IMR-90 (cell line): ENCODE data around the gene SERPINB1. TPM values are rescaled to one million over a fixed set of nuclear protein-coding genes. Genes with fewer than 3 reads are reported as not detected.

ENCODE experiments used
- ATAC-seq: fragments of 200-7000 bp; cut with Tn5 transposase; 2 replicates; pipeline ENCODE4 v1.9.1; 2020; ENCODE audit warnings: low read depth, mild to moderate bottlenecking, moderate library complexity
- BruUV-seq: library from RNA; stranded (reverse); fragments of 400-500 nt; replicated peaks from 2 replicates; lab custom pipeline; 2021; lab: Mats Ljungman, UMichigan
- CTCF ChIA-PET: fragments of 300-600 bp; formaldehyde crosslinking; extraction: SDS; loops from one replicate; lab custom pipeline; 2021; ENCODE audit warnings: antibody characterized with exemption; lab: Yijun Ruan, JAX
- POLR2A ChIA-PET: fragments of 300-600 bp; sonication (Branson Sonifier 250); formaldehyde crosslinking; loops from one replicate; lab custom pipeline; 2022; ENCODE audit warnings: antibody characterized with exemption; ENCODE audit not compliant: unreplicated experiment; lab: Charles Lee
- DNase-seq: peaks from one replicate; pipeline ENCODE4 v3.0.0; 2013
- H2AFZ ChIP-seq: replicated peaks from 2 replicates; pipeline ENCODE3; 2013; ENCODE audit warnings: low read length, mild to moderate bottlenecking; ENCODE audit not compliant: poor library complexity
- H2AK5ac ChIP-seq: 2 replicates; pipeline ENCODE4 v1.6.1; 2013; ENCODE audit warnings: low read depth, low read length, inconsistent platforms
- H2AK9ac ChIP-seq: replicated peaks from 2 replicates; pipeline ENCODE3; 2013; ENCODE audit warnings: mild to moderate bottlenecking, low read depth, low read length, moderate library complexity; ENCODE audit not compliant: poor library complexity
- H2BK120ac ChIP-seq: 2 replicates; pipeline ENCODE4 v1.6.1; 2013; ENCODE audit warnings: low read depth, low read length, inconsistent platforms
- H2BK15ac ChIP-seq: 3 replicates; pipeline ENCODE4 v1.6.1; 2013; ENCODE audit warnings: low read depth, low read length, inconsistent platforms
- H2BK20ac ChIP-seq: 2 replicates; pipeline ENCODE4 v1.6.1; 2013; ENCODE audit warnings: low read depth, mild to moderate bottlenecking, inconsistent platforms, low read length, moderate library complexity
- H2BK5ac ChIP-seq: 2 replicates; pipeline ENCODE4 v1.6.1; 2013; ENCODE audit warnings: mild to moderate bottlenecking, low read depth, low read length, inconsistent platforms; ENCODE audit not compliant: poor library complexity, severe bottlenecking
- H3K14ac ChIP-seq: replicated peaks from 2 replicates; pipeline ENCODE4 v1.6.1; 2013; ENCODE audit warnings: low read depth, low read length, inconsistent platforms
- H3K18ac ChIP-seq: 2 replicates; pipeline ENCODE4 v1.6.1; 2013; ENCODE audit warnings: low read depth, low read length, control low read depth
- H3K23ac ChIP-seq: 2 replicates; pipeline ENCODE4 v1.6.1; 2013; ENCODE audit warnings: low read depth, low read length, inconsistent platforms
- H3K27ac ChIP-seq: 2 replicates; pipeline ENCODE4 v1.5.1; 2013; ENCODE audit warnings: mild to moderate bottlenecking, control low read depth, low read length; ENCODE audit not compliant: insufficient read depth
- H3K27me3 ChIP-seq: 2 replicates; pipeline ENCODE4 v1.6.1; 2013; ENCODE audit warnings: low read length; ENCODE audit not compliant: control insufficient read depth, insufficient read depth
- H3K36me3 ChIP-seq: 2 replicates; pipeline ENCODE4 v1.6.1; 2013; ENCODE audit warnings: low read length, mixed read lengths; ENCODE audit not compliant: control insufficient read depth, insufficient read depth
- H3K4ac ChIP-seq: 2 replicates; pipeline ENCODE4 v1.6.1; 2013; ENCODE audit warnings: low read depth, low read length, inconsistent platforms
- H3K4me1 ChIP-seq: 2 replicates; pipeline ENCODE4 v1.6.1; 2013; ENCODE audit warnings: low read length, mixed read lengths; ENCODE audit not compliant: control insufficient read depth, insufficient read depth
- H3K4me2 ChIP-seq: 2 replicates; pipeline ENCODE4 v1.6.1; 2013; ENCODE audit warnings: low read depth, mild to moderate bottlenecking, control low read depth, low read length, moderate library complexity
- H3K4me3 ChIP-seq: 2 replicates; pipeline ENCODE4 v1.5.1; 2013; ENCODE audit warnings: low read depth, mild to moderate bottlenecking, control low read depth, low read length, moderate library complexity; ENCODE audit not compliant: insufficient read depth
- H3K56ac ChIP-seq: 2 replicates; pipeline ENCODE4 v1.6.1; 2013; ENCODE audit warnings: low read length, inconsistent platforms; ENCODE audit not compliant: insufficient read depth; ENCODE audit errors: extremely low read depth
- H3K79me1 ChIP-seq, 2 experiments: 2 replicates each; pipeline ENCODE4 v1.6.1; 2013; ENCODE audit warnings: low read length in 2 of 2, inconsistent platforms in 1 of 2, low read depth in 1 of 2
- H3K9ac ChIP-seq: 2 replicates; pipeline ENCODE4 v1.6.1; 2013; ENCODE audit warnings: low read depth, low read length, control low read depth
- H3K9me1 ChIP-seq: 2 replicates; pipeline ENCODE4 v1.6.1; 2013; ENCODE audit warnings: low read length, inconsistent platforms; ENCODE audit not compliant: insufficient read depth
- H3K9me3 ChIP-seq: 2 replicates; pipeline ENCODE4 v1.6.1; 2013; ENCODE audit warnings: low read length; ENCODE audit not compliant: control insufficient read depth, insufficient read depth
- H4K20me1 ChIP-seq: 2 replicates; pipeline ENCODE4 v1.6.1; 2013; ENCODE audit warnings: low read length, inconsistent platforms; ENCODE audit not compliant: insufficient read depth
- H4K5ac ChIP-seq: 2 replicates; pipeline ENCODE4 v1.6.1; 2013; ENCODE audit warnings: mild to moderate bottlenecking, low read depth, low read length, control low read depth
- H4K8ac ChIP-seq, 2 experiments: 2 replicates each; pipeline ENCODE4 v1.6.1; 2013; ENCODE audit warnings: low read depth in 2 of 2, low read length in 2 of 2, control low read depth in 1 of 2, inconsistent platforms in 1 of 2
- H4K91ac ChIP-seq: 2 replicates; pipeline ENCODE4 v1.6.1; 2013; ENCODE audit warnings: low read depth, low read length, inconsistent platforms; ENCODE audit not compliant: insufficient read depth
- BHLHE40 ChIP-seq: fragments of 150-350 bp; IDR thresholded peaks from 2 replicates; pipeline ENCODE4 v1.6.1; 2016; ENCODE audit warnings: mild to moderate bottlenecking, low read depth, low read length
- CEBPB ChIP-seq: IDR thresholded peaks from 2 replicates; pipeline ENCODE4 v1.6.1; 2012; ENCODE audit warnings: low read depth, low read length, improper control_type of control experiment
- CHD1 ChIP-seq: IDR thresholded peaks from 2 replicates; pipeline ENCODE4 v1.6.1; 2012; ENCODE audit warnings: low read depth, low read length, improper control_type of control experiment
- FOS ChIP-seq: fragments of 150-350 bp; IDR thresholded peaks from 2 replicates; pipeline ENCODE4 v1.6.1; 2016; ENCODE audit warnings: low read depth, low read length
- MAFK ChIP-seq: IDR thresholded peaks from 2 replicates; pipeline ENCODE4 v1.6.1; 2012; ENCODE audit warnings: low read depth, low read length, improper control_type of control experiment
- MAZ ChIP-seq: IDR thresholded peaks from 2 replicates; pipeline ENCODE4 v1.6.1; 2012; ENCODE audit warnings: low read depth, mild to moderate bottlenecking, low read length, improper control_type of control experiment, moderate library complexity, borderline replicate concordance
- MXI1 ChIP-seq: IDR thresholded peaks from 2 replicates; pipeline ENCODE4 v1.6.1; 2012; ENCODE audit warnings: low read depth, mild to moderate bottlenecking, low read length, moderate library complexity, borderline replicate concordance
- NFE2L2 ChIP-seq: fragments of 150-350 bp; IDR thresholded peaks from 2 replicates; pipeline ENCODE4 v1.6.1; 2016; ENCODE audit warnings: low read depth, mild to moderate bottlenecking, low read length
- POLR2A ChIP-seq: IDR thresholded peaks from 2 replicates; pipeline ENCODE4 v1.6.1; 2012; ENCODE audit warnings: mild to moderate bottlenecking, low read depth, low read length
- RAD21 ChIP-seq: IDR thresholded peaks from 2 replicates; pipeline ENCODE4 v1.6.1; 2012; ENCODE audit warnings: low read length, improper control_type of control experiment
- RCOR1 ChIP-seq: IDR thresholded peaks from 2 replicates; pipeline ENCODE4 v1.6.1; 2012; ENCODE audit warnings: mild to moderate bottlenecking, low read length, improper control_type of control experiment; ENCODE audit not compliant: insufficient replicate concordance
- RFX5 ChIP-seq: IDR thresholded peaks from 2 replicates; pipeline ENCODE4 v1.8.0; 2012; ENCODE audit warnings: low read depth, mild to moderate bottlenecking, low read length, moderate library complexity
- SMC3 ChIP-seq: fragments of 150-350 bp; IDR thresholded peaks from 2 replicates; pipeline ENCODE4 v1.6.1; 2016; ENCODE audit warnings: low read depth, mild to moderate bottlenecking, antibody characterized with exemption, low read length, moderate library complexity
- WGBS, 2 experiments: methylation state at CpG; one replicate each; pipeline versions ENCODE4 v1.1.5 to v1.1.7; 2013; ENCODE audit warnings: missing lambda C conversion rate in 2 of 2; ENCODE audit not compliant: insufficient read length in 1 of 2; ENCODE audit errors: extremely low coverage in 2 of 2; 5-methylcytosine and 5-hydroxymethylcytosine counted together
- dilution Hi-C: fragments of 300-500 bp; cut with HindIII; formaldehyde crosslinking; loops from one replicate; pipeline ENCODE4 v1.14.3; 2018; ENCODE audit warnings: low sequenced_read_pairs; ENCODE audit not compliant: unreplicated experiment
- in situ Hi-C: fragments of 300-500 bp; cut with MboI; formaldehyde crosslinking; loops from 3 replicates; pipeline ENCODE4 v1.14.3; 2019; ENCODE audit warnings: low sequenced_read_pairs, inconsistent platforms, mixed read lengths
- intact Hi-C: fragments of 100-400 bp; cut with micrococcal nuclease; formaldehyde crosslinking; loops from 2 replicates; pipeline ENCODE4 v1.10.0; 2022
- polyA plus RNA-seq, 3 experiments: library from polyadenylated mRNA; depleted of rRNA; stranded (reverse); fragments of >200 nt; gene quantifications; 2 replicates each; pipeline ENCODE4 v1.2.3, GENCODE V29; 2012; ENCODE audit warnings: low replicate concordance in 1 of 3
- total RNA-seq: library from RNA; depleted of rRNA; stranded (reverse); fragments of >200 nt; gene quantifications from 2 replicates; pipeline ENCODE4 v1.2.3, GENCODE V29; 2012
- TF ChIP-seq, protein P1 (sequence below): fragments of 150-350 bp; IDR thresholded peaks from 2 replicates; pipeline ENCODE4 v1.6.1; 2017; ENCODE audit warnings: mild to moderate bottlenecking, antibody characterized with exemption, low read length, low read depth
- TF ChIP-seq, protein P2 (sequence below): fragments of 150-350 bp; IDR thresholded peaks from 2 replicates; pipeline ENCODE4 v1.6.1; 2016; ENCODE audit warnings: low read depth, mild to moderate bottlenecking, low read length, moderate library complexity, borderline replicate concordance
- TF ChIP-seq, protein P3 (sequence below): conservative IDR thresholded peaks from 2 replicates; pipeline ENCODE4 v1.5.1; 2012; ENCODE audit warnings: mild to moderate bottlenecking, low read depth, low read length, improper control_type of control experiment

The SERPINB1 gene
- total and polyA plus RNA-seq, 2 of the 4 experiments (the other 2 are of a cell fraction): 6.1 to 9.1 TPM

DNA sequence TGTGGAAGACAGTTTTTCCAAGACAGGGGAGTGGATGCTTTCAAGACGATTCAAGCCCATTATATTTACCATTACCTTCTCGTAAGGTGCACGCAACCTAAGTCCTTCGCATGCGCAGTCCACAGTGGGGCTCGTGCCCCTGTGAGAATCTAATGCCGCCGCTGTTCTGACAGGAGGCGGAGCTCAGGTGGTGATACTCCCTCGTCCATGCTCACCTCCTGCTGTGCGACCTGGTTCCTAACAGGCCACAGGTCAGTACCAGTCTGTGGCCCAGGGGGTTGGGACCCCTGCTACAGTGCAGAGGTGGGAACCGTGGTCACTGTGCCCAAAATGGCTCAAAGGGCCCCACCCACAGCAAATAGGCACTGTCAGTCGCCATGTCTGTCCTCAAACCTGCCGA is 36.6 kb downstream of the SERPINB1 start:
- intact Hi-C loops (no loop called here), dilution Hi-C loops (no loop called here), in situ Hi-C loops (no loop called here)
- Histone ChIP-seq H4K20me1 (no peaks in the 10 kb centered on the region), H2AK9ac (no peak overlapping the region), H4K5ac (no peak overlapping the region), H4K91ac (no peak overlapping the region), H3K27ac (no peak overlapping the region), H3K23ac (no peak overlapping the region), H3K4me2 (no peak overlapping the region), H3K14ac (no peak overlapping the region), H3K56ac (no peak overlapping the region), H3K36me3 (no peaks in the 10 kb centered on the region), H2BK20ac (no peak overlapping the region), H3K9me1 (peaks cover 22% of the 10 kb centered on the region), H3K9ac (no peak overlapping the region), H3K18ac (no peak overlapping the region), H3K4me3 (no peak overlapping the region), H3K4ac (no peak overlapping the region), H2BK5ac (no peak overlapping the region), H2BK15ac (no peak overlapping the region), H4K8ac (no peak overlapping the region), H3K27me3 (no peaks in the 10 kb centered on the region), H3K79me1 (peaks cover 6 to 17% of the 10 kb centered on the region in 2 experiments; a peak in 2 of 4 replicates), H2AK5ac (no peak overlapping the region), H2BK120ac (no peak overlapping the region), H3K9me3 (no peaks in the 10 kb centered on the region), H2AFZ (no peak overlapping the region), H3K4me1 (peaks cover 2% of the 10 kb centered on the region; the same call in 1 of the 2 replicates)
- TF ChIP-seq, protein P1, sequence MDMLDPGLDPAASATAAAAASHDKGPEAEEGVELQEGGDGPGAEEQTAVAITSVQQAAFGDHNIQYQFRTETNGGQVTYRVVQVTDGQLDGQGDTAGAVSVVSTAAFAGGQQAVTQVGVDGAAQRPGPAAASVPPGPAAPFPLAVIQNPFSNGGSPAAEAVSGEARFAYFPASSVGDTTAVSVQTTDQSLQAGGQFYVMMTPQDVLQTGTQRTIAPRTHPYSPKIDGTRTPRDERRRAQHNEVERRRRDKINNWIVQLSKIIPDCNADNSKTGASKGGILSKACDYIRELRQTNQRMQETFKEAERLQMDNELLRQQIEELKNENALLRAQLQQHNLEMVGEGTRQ: no peak
- TF ChIP-seq CHD1 (no peak), RAD21 (no peak), FOS (no peak), CEBPB (no peak), SMC3 (no peak), RCOR1 (no peak), MAZ (no peak), BHLHE40 (no peak), RFX5 (no peak), MAFK (no peak), POLR2A (no peak), NFE2L2 (no peak), MXI1 (no peak)
- TF ChIP-seq, protein P2, sequence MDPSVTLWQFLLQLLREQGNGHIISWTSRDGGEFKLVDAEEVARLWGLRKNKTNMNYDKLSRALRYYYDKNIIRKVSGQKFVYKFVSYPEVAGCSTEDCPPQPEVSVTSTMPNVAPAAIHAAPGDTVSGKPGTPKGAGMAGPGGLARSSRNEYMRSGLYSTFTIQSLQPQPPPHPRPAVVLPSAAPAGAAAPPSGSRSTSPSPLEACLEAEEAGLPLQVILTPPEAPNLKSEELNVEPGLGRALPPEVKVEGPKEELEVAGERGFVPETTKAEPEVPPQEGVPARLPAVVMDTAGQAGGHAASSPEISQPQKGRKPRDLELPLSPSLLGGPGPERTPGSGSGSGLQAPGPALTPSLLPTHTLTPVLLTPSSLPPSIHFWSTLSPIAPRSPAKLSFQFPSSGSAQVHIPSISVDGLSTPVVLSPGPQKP: no peak
- TF ChIP-seq, protein P3, sequence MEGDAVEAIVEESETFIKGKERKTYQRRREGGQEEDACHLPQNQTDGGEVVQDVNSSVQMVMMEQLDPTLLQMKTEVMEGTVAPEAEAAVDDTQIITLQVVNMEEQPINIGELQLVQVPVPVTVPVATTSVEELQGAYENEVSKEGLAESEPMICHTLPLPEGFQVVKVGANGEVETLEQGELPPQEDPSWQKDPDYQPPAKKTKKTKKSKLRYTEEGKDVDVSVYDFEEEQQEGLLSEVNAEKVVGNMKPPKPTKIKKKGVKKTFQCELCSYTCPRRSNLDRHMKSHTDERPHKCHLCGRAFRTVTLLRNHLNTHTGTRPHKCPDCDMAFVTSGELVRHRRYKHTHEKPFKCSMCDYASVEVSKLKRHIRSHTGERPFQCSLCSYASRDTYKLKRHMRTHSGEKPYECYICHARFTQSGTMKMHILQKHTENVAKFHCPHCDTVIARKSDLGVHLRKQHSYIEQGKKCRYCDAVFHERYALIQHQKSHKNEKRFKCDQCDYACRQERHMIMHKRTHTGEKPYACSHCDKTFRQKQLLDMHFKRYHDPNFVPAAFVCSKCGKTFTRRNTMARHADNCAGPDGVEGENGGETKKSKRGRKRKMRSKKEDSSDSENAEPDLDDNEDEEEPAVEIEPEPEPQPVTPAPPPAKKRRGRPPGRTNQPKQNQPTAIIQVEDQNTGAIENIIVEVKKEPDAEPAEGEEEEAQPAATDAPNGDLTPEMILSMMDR: no peak
- no TSS peak for BruUV-seq
- DNase-seq: no peak
- 99% methylated on average over 10 of the region's 14 CpGs; no CpG with 5 or more reads in 1 of the 2 experiments for WGBS, 2 experiments
- ATAC-seq: no peak
- ChIA-PET POLR2A (no interaction called here), CTCF (no interaction called here)
